Smooth muscle cell of the pulmonary artery (primary cell): ENCODE results near the gene PDE3A. TPM values are rescaled to one million over a fixed set of nuclear protein-coding genes. Genes with fewer than 3 reads are reported as not detected.

Experiments
- total RNA-seq: library from RNA; depleted of rRNA; stranded (reverse); fragments of >200 nt; gene quantifications from 2 replicates; pipeline ENCODE4 v1.2.3, GENCODE V29; 2014

PDE3A gene
- total RNA-seq: 44.1 and 108 TPM in 2 replicates

GRCh38 chr12:20368114-20368650, at the start of gene PDE3A:
Gene PDE3A (plus strand): TSS chr12:20368537. CDS start chr12:20369285, 748 bp downstream.

GRCh38 chr12:20695232-20695631, 326.9 kb downstream of the PDE3A start, which contains the start of gene SLCO1C1:
Gene SLCO1C1 (plus strand): TSS chr12:20695332. CDS start chr12:20699577, 4,245 bp downstream.

